ENCODE data around the gene IGF2BP2. TPM values are rescaled to one million over a fixed set of nuclear protein-coding genes. Genes with fewer than 3 reads are reported as not detected.

IGF2BP2 gene
- total RNA-seq, 1 donor from 2014 or later = 17.4 TPM

- intact Hi-C loops (cut with DNase I) = no loop called here
Measured at GRCh38 chr3:185760088-185760487, 64.8 kb downstream of the IGF2BP2 start.

GRCh38 chr3:185759512-185759911 is 65.3 kb downstream of the IGF2BP2 start:
- intact Hi-C loops (cut with DNase I) = no loop called here
- no peak for TF ChIP-seq CTCF (IDR thresholded peaks at IDR 0.05)
- H3K27me3 ChIP-seq = no peaks in the 10 kb centered on the region
- no peak for ATAC-seq
- H3K9me3 ChIP-seq = no peaks in the 10 kb centered on the region
- no peak overlapping the region for H3K4me3 ChIP-seq
- H3K4me1 ChIP-seq = peaks cover 8% of the 10 kb centered on the region
- no peak for DNase-seq
- no peak overlapping the region for H3K27ac ChIP-seq
- H3K36me3 ChIP-seq = no peaks in the 10 kb centered on the region

More at GRCh38 chr3:185760088-185760487, 64.8 kb downstream of the IGF2BP2 start:
- Histone ChIP-seq H3K4me3 (peak overlapping the region; percentile 21), H3K4me1 (peaks cover 11% of the 10 kb centered on the region), H3K36me3 (no peaks in the 10 kb centered on the region), H3K27ac (no peak overlapping the region), H3K9me3 (no peaks in the 10 kb centered on the region), H3K27me3 (no peaks in the 10 kb centered on the region)
- no peak for TF ChIP-seq CTCF (IDR thresholded peaks at IDR 0.05)
- ATAC-seq (no peak), DNase-seq (no peak)

- DNase-seq (no peak), ATAC-seq (no peak)
- no peaks in the 10 kb centered on the region for H3K36me3 ChIP-seq
- no peaks in the 10 kb centered on the region for H3K9me3 ChIP-seq
- H3K27me3 ChIP-seq = no peaks in the 10 kb centered on the region
- H3K27ac ChIP-seq = no peak overlapping the region
- TF ChIP-seq CTCF (IDR thresholded peaks at IDR 0.05) = no peak
- intact Hi-C loops (cut with DNase I) = no loop called here
- no peak overlapping the region for H3K4me3 ChIP-seq
- H3K4me1 ChIP-seq = peaks cover 2% of the 10 kb centered on the region
Measured at GRCh38 chr3:185758912-185759311, 65.9 kb downstream of the IGF2BP2 start.

- intact Hi-C loops (cut with DNase I) = no loop called here
- no peaks in the 10 kb centered on the region for H3K4me1 ChIP-seq
- TF ChIP-seq CTCF (IDR thresholded peaks at IDR 0.05) = no peak
- H3K27me3 ChIP-seq = no peaks in the 10 kb centered on the region
- H3K4me3 ChIP-seq = no peak overlapping the region
- DNase-seq = no peak
- no peak for ATAC-seq
- no peaks in the 10 kb centered on the region for H3K36me3 ChIP-seq
- no peak overlapping the region for H3K27ac ChIP-seq
- H3K9me3 ChIP-seq = no peaks in the 10 kb centered on the region
Measured at GRCh38 chr3:185757176-185757575, 67.7 kb downstream of the IGF2BP2 start.

- no peak for TF ChIP-seq CTCF (IDR thresholded peaks at IDR 0.05)
- no peaks in the 10 kb centered on the region for H3K9me3 ChIP-seq
- intact Hi-C loops (cut with DNase I) = no loop called here
- H3K4me1 ChIP-seq = no peaks in the 10 kb centered on the region
- no peak overlapping the region for H3K27ac ChIP-seq
- no peaks in the 10 kb centered on the region for H3K36me3 ChIP-seq
- ATAC-seq = no peak
- no peak overlapping the region for H3K4me3 ChIP-seq
- DNase-seq = no peak
- no peaks in the 10 kb centered on the region for H3K27me3 ChIP-seq
Measured at GRCh38 chr3:185756477-185756876, 68.4 kb downstream of the IGF2BP2 start.

- H3K27me3 ChIP-seq = no peaks in the 10 kb centered on the region
- ATAC-seq = no peak
- no peaks in the 10 kb centered on the region for H3K36me3 ChIP-seq
- TF ChIP-seq CTCF (IDR thresholded peaks at IDR 0.05) = no peak
- no peak for DNase-seq
- H3K27ac ChIP-seq = no peak overlapping the region
- intact Hi-C loops (cut with DNase I) = no loop called here
- H3K4me1 ChIP-seq = no peaks in the 10 kb centered on the region
- no peaks in the 10 kb centered on the region for H3K9me3 ChIP-seq
- no peak overlapping the region for H3K4me3 ChIP-seq
Measured at GRCh38 chr3:185754920-185755319, 69.9 kb downstream of the IGF2BP2 start.
